ENCODE data around the gene TESK2. TPM values are rescaled to one million over a fixed set of nuclear protein-coding genes. Genes with fewer than 3 reads are reported as not detected.

TESK2 gene
- total RNA-seq, 4 donors from 2014 or later = 2.8 to 10.7 (median 6.5) TPM

- no peak for TF ChIP-seq CTCF (IDR thresholded peaks at IDR 0.05; ENCODE audit: low read depth)
These were observed 2.1 kb downstream of the TESK2 start for GRCh38 chr1:45488666-45489377.

- TF ChIP-seq CTCF (IDR thresholded peaks at IDR 0.05; ENCODE audit: low read depth) = no peak
These were observed 5.0 kb downstream of the TESK2 start for GRCh38 chr1:45485949-45486348.

GRCh38 chr1:45479039-45479748, 11.8 kb downstream of the TESK2 start:
- TF ChIP-seq CTCF (IDR thresholded peaks at IDR 0.05; ENCODE audit: low read depth) = no peak

GRCh38 chr1:45478121-45478814, 12.7 kb downstream of the TESK2 start:
- TF ChIP-seq CTCF (IDR thresholded peaks at IDR 0.05; ENCODE audit: low read depth) = no peak

- no peak for TF ChIP-seq CTCF (IDR thresholded peaks at IDR 0.05; ENCODE audit: low read depth)
These were observed 13.3 kb downstream of the TESK2 start for GRCh38 chr1:45477646-45478045.

- no peak for TF ChIP-seq CTCF (IDR thresholded peaks at IDR 0.05; ENCODE audit: low read depth)
These were observed 17.7 kb downstream of the TESK2 start for GRCh38 chr1:45473302-45473701.

GRCh38 chr1:45470306-45470798, 20.6 kb downstream of the TESK2 start:
- TF ChIP-seq CTCF (IDR thresholded peaks at IDR 0.05; ENCODE audit: low read depth) = no peak

Data from subcutaneous adipose tissue (tissue), 4 donors.